Measurements from ENCODE around the gene MED26. TPM values are rescaled to one million over a fixed set of nuclear protein-coding genes. Genes with fewer than 3 reads are reported as not detected.

The MED26 gene
- total and polyA plus RNA-seq, 9 of the 15 experiments (the other 6 are each of a cell fraction or from before 2014, with no cell fraction given): 0.71 to 15.1 (median 6.2) TPM

- TF ChIP-seq ZNF699 (CRISPR knock-in tag; IDR thresholded peaks at IDR 0.05; ENCODE audit: insufficient replicate concordance) (no peak), POLR2A (conservative IDR thresholded peaks at IDR 0.05) (peak; percentile 90), MAFG (tag; conservative IDR thresholded peaks at IDR 0.05) (no peak), TFAM (CRISPR knock-in tag; conservative IDR thresholded peaks at IDR 0.05) (no peak), PRMT5 (CRISPR knock-in tag; IDR thresholded peaks at IDR 0.05) (no peak), ELF4 (CRISPR knock-in tag; IDR thresholded peaks at IDR 0.05) (0 out of 2 replicates have a peak, but pooled peaks have one; percentile 6), ZNF280A (IDR thresholded peaks at IDR 0.05; ENCODE audit: low read depth, partially characterized antibody) (no peak), MYC (IDR thresholded peaks at IDR 0.05; ENCODE audit: low read depth, low read length) (peak; percentile 61), MYC (CRISPR knock-in tag; IDR thresholded peaks at IDR 0.05; ENCODE audit: borderline replicate concordance, low read depth) (0 out of 2 replicates have a peak, but pooled peaks have one; percentile 11), ZBTB1 (CRISPR knock-in tag; IDR thresholded peaks at IDR 0.05; ENCODE audit: borderline replicate concordance, low read depth) (peak; percentile 71), RHOXF2B (CRISPR knock-in tag; conservative IDR thresholded peaks at IDR 0.05) (no peak), ETV5 (CRISPR knock-in tag; IDR thresholded peaks at IDR 0.05; ENCODE audit: low read depth) (peak; percentile 96), MNT (conservative IDR thresholded peaks at IDR 0.05) (peak; percentile 81 to 86), SRSF3 (IDR thresholded peaks at IDR 0.05; ENCODE audit: insufficient read depth, low read length) (0 out of 2 replicates have a peak, but pooled peaks have one; percentile 61), ELF1 (tag; IDR thresholded peaks at IDR 0.05) (peak; percentile 93), NEUROD1 (IDR thresholded peaks at IDR 0.05; ENCODE audit: borderline replicate concordance, low read depth, low read length, partially characterized antibody) (no peak)
- TF ChIP-seq, protein P1, sequence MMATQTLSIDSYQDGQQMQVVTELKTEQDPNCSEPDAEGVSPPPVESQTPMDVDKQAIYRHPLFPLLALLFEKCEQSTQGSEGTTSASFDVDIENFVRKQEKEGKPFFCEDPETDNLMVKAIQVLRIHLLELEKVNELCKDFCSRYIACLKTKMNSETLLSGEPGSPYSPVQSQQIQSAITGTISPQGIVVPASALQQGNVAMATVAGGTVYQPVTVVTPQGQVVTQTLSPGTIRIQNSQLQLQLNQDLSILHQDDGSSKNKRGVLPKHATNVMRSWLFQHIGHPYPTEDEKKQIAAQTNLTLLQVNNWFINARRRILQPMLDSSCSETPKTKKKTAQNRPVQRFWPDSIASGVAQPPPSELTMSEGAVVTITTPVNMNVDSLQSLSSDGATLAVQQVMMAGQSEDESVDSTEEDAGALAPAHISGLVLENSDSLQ (IDR thresholded peaks at IDR 0.05): peak; percentile 61; the same call in 1 of the 2 replicates
- TF ChIP-seq, protein P2, sequence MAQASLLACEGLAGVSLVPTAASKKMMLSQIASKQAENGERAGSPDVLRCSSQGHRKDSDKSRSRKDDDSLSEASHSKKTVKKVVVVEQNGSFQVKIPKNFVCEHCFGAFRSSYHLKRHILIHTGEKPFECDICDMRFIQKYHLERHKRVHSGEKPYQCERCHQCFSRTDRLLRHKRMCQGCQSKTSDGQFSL (CRISPR knock-in tag; IDR thresholded peaks at IDR 0.05): no peak
- TF ChIP-seq, protein P2 (tag; IDR thresholded peaks at IDR 0.05): no peak
- TF ChIP-seq, protein P3, sequence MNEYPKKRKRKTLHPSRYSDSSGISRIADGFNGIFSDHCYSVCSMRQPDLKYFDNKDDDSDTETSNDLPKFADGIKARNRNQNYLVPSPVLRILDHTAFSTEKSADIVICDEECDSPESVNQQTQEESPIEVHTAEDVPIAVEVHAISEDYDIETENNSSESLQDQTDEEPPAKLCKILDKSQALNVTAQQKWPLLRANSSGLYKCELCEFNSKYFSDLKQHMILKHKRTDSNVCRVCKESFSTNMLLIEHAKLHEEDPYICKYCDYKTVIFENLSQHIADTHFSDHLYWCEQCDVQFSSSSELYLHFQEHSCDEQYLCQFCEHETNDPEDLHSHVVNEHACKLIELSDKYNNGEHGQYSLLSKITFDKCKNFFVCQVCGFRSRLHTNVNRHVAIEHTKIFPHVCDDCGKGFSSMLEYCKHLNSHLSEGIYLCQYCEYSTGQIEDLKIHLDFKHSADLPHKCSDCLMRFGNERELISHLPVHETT (CRISPR knock-in tag; conservative IDR thresholded peaks at IDR 0.05 in 1 of 2, IDR thresholded peaks at IDR 0.05 in 1 of 2): peak in 1 of 2 experiments; percentile 72; a peak in 2 of 4 replicates
These were observed 85.7 kb downstream of the MED26 start, which contains the start of gene CHERP (continued) for GRCh38 chr19:16542045-16542909.

Data from K562 (cell line).